K562 (cell line): ENCODE measurements around the gene QKI. TPM values are rescaled to one million over a fixed set of nuclear protein-coding genes. Genes with fewer than 3 reads are reported as not detected.

Source experiments
- ATAC-seq: fragments of 200-7000 bp; cut with Tn5 transposase; 3 replicates; pipeline ENCODE4 v1.9.1; 2020; ENCODE audit warnings: moderate library complexity
- BruUV-seq: library from RNA; stranded (reverse); fragments of 400-500 nt; replicated peaks from 2 replicates; lab custom pipeline; 2021; lab: Mats Ljungman, UMichigan
- CTCF ChIA-PET: fragments of 300-600 bp; formaldehyde crosslinking; extraction: SDS; loops from one replicate; lab custom pipeline; 2021; ENCODE audit warnings: low intra/inter-chr PET ratio; lab: Yijun Ruan, JAX
- POLR2A ChIA-PET: fragments of 300-600, 350-650 bp; sonication (Branson Sonifier 250); formaldehyde crosslinking; extraction: SDS; loops from one replicate; lab custom pipeline; 2021; ENCODE audit warnings: antibody characterized with exemption, inconsistent platforms; lab: Yijun Ruan, JAX
- DNase-seq, 4 experiments: peaks; one replicate each; pipeline versions ENCODE4 v3.0.0 to v3.0.0-alpha.2; 2011 to 2018; ENCODE audit warnings: low spot score in 3 of 4, mixed read lengths in 3 of 4; ENCODE audit errors: extremely low read depth in 1 of 4
- FAIRE-seq: peaks from 2 replicates; lab custom pipeline; 2011; peaks lifted over from hg19 to GRCh38; lab: Jason Lieb, UNC
- H2AFZ ChIP-seq: 2 replicates; pipeline ENCODE4 v1.6.0; 2011; ENCODE audit warnings: low read depth, low read length, control low read depth, inconsistent platforms
- H3K27ac ChIP-seq: fragments of 200-600 bp; 3 replicates; pipeline ENCODE4 v1.8.0; 2011; ENCODE audit warnings: low read depth, mild to moderate bottlenecking, control low read depth, inconsistent platforms, low read length, moderate library complexity, mixed read lengths; ENCODE audit errors: extremely low read depth
- H3K27me3 ChIP-seq, 2 experiments: fragments of 300-600 bp in 1 of 2; 2 replicates in 1 of 2; 3 replicates in 1 of 2; pipeline versions ENCODE4 v1.6.0 to v1.8.0; 2011; ENCODE audit warnings: inconsistent platforms in 2 of 2, low read length in 2 of 2, mild to moderate bottlenecking in 1 of 2, mixed read lengths in 1 of 2, moderate library complexity in 1 of 2; ENCODE audit not compliant: control insufficient read depth in 2 of 2, insufficient read depth in 2 of 2
- H3K36me3 ChIP-seq: fragments of 300-600 bp; 3 replicates; pipeline ENCODE4 v1.8.0; 2011; ENCODE audit warnings: mild to moderate bottlenecking, low read length, inconsistent platforms; ENCODE audit not compliant: control insufficient read depth, insufficient read depth
- H3K4me1 ChIP-seq, 2 experiments: fragments of 200-600 bp in 1 of 2; replicated peaks in 1 of 2; 2 replicates in 1 of 2; 3 replicates in 1 of 2; pipeline versions ENCODE4 v1.5.1 to v1.8.0; 2011; ENCODE audit warnings: inconsistent platforms in 2 of 2, low read length in 2 of 2, mild to moderate bottlenecking in 1 of 2, mixed read lengths in 1 of 2, moderate library complexity in 1 of 2; ENCODE audit not compliant: control insufficient read depth in 2 of 2, insufficient read depth in 2 of 2
- H3K4me2 ChIP-seq: 2 replicates; pipeline ENCODE4 v1.6.1; 2011; ENCODE audit warnings: low read length, control low read depth, inconsistent platforms, mixed read lengths; ENCODE audit not compliant: insufficient read depth
- H3K4me3 ChIP-seq: fragments of 200-600 bp; sonication (generic), shearing (Covaris generic); 2 replicates; pipeline ENCODE4 v1.5.1; 2016; ENCODE audit warnings: control low read depth, inconsistent platforms
- H3K79me2 ChIP-seq: fragments of 200-600 bp; 3 replicates; pipeline ENCODE4 v1.8.0; 2011; ENCODE audit warnings: low read length, inconsistent platforms; ENCODE audit not compliant: control insufficient read depth, insufficient read depth
- H3K9ac ChIP-seq, 2 experiments: 2 replicates each; pipeline versions ENCODE4 v1.6.0 to v1.6.1; 2011; ENCODE audit warnings: low read depth in 2 of 2, low read length in 2 of 2, control low read depth in 1 of 2, inconsistent platforms in 1 of 2, mild to moderate bottlenecking in 1 of 2, mixed read lengths in 1 of 2; ENCODE audit not compliant: insufficient read depth in 1 of 2
- H3K9me1 ChIP-seq: one replicate; pipeline ENCODE4 v1.6.0; 2011; ENCODE audit warnings: inconsistent platforms, mild to moderate bottlenecking, low read length, moderate library complexity; ENCODE audit not compliant: control insufficient read depth, insufficient read depth
- H3K9me3 ChIP-seq: replicated peaks from 2 replicates; pipeline ENCODE4 v1.5.1; 2011; ENCODE audit warnings: low read depth, low read length, inconsistent platforms; ENCODE audit not compliant: control insufficient read depth, insufficient read depth
- H4K20me1 ChIP-seq: replicated peaks from 2 replicates; pipeline ENCODE4 v1.6.1; 2011; ENCODE audit warnings: low read length, inconsistent platforms, mixed read lengths; ENCODE audit not compliant: control insufficient read depth, insufficient read depth
- KLF10 ChIP-seq: fragments of 250-450 bp; sonication (Bioruptor Pico); IDR thresholded peaks from 2 replicates; pipeline ENCODE4 v1.6.1; 2021; ENCODE audit warnings: matching md5 sums
- L3MBTL2 ChIP-seq: fragments of 450-650 bp; IDR thresholded peaks from 2 replicates; pipeline ENCODE4 v1.6.1; 2016; ENCODE audit warnings: mild to moderate bottlenecking, moderate library complexity
- TAF7 ChIP-seq: fragments of 450-650 bp; IDR thresholded peaks from 2 replicates; pipeline ENCODE4 v1.6.1; 2016; ENCODE audit warnings: missing genetic modification characterization, missing compliant biosample characterization
- WGBS: fragments of 100-300 bp; shearing (Covaris generic); methylation state at CpG from one replicate; pipeline ENCODE4 v1.1.6; 2016; ENCODE audit warnings: low coverage, mixed read lengths; ENCODE audit not compliant: insufficient coverage; ENCODE audit errors: missing lambda C conversion rate; 5-methylcytosine and 5-hydroxymethylcytosine counted together
- in situ Hi-C: fragments of 300-500 bp; cut with MboI; formaldehyde crosslinking; loops from 4 replicates; pipeline ENCODE4 v1.15.0; 2018; ENCODE audit warnings: inconsistent platforms, mixed read lengths
- intact Hi-C: fragments of 100-400 bp; cut with micrococcal nuclease; formaldehyde crosslinking; loops from 2 replicates; pipeline ENCODE4 v1.14.2; 2022
- polyA plus RNA-seq, 8 experiments: library from polyadenylated mRNA; depleted of rRNA in 4 of 8; stranded (reverse) in 5 of 8; unstranded in 3 of 8; fragments of >200 nt; fragmentation: Nextera tagmentation in 2 of 8; fragmentation: Illumina TruSeq in 1 of 8; extraction: Ambion mirVana in 2 of 8; extraction: Trizol in 1 of 8; gene quantifications; 2 replicates each; pipeline versions ENCODE4 v1.2.1 to v1.2.3, GENCODE V29; 2011 to 2014; ENCODE audit warnings: inconsistent platforms in 1 of 8, missing spikeins in 1 of 8
- total RNA-seq, 7 experiments: library from RNA; depleted of rRNA in 6 of 7; stranded (reverse); fragments of >200 nt in 6 of 7; fragmentation: Illumina TruSeq in 2 of 7; extraction: Trizol in 2 of 7; gene quantifications; 2 replicates each; pipeline versions ENCODE4 v1.2.1 to v1.2.3, GENCODE V29; 2011 to 2021; ENCODE audit warnings: low replicate concordance in 1 of 7
- TF ChIP-seq, protein P1 (sequence below), 2 experiments: IDR thresholded peaks in 1 of 2; conservative IDR thresholded peaks in 1 of 2; 2 replicates each; pipeline ENCODE4 v1.6.1; 2016; ENCODE audit warnings: low read depth in 2 of 2, mild to moderate bottlenecking in 1 of 2, missing compliant biosample characterization in 1 of 2, missing genetic modification characterization in 1 of 2, moderate library complexity in 1 of 2

Gene QKI
- total and polyA plus RNA-seq, 9 of the 15 experiments (the other 6 are each of a cell fraction or from before 2014, with no cell fraction given), result 20.4 to 215 (median 123) TPM

- in situ Hi-C loops, result no loop called here
- H3K4me2 ChIP-seq, result no peak overlapping the region
- no peak overlapping the region for H2AFZ ChIP-seq
- POLR2A ChIA-PET, result interaction anchor here (1.0 to 1.9 kb wide), 2 partner anchors 11 to 14 kb away, joined by 5 read pairs; no protein-coding TSS in a partner anchor
- H3K9me1 ChIP-seq, result no peaks in the 10 kb centered on the region
- H3K79me2 ChIP-seq, result peaks cover 71% of the 10 kb centered on the region
- no peaks in the 10 kb centered on the region for H3K4me1 ChIP-seq
- H3K27me3 ChIP-seq, result no peaks in the 10 kb centered on the region
- BruUV-seq, result no TSS peak
- peaks cover 11% of the 10 kb centered on the region; the same call in 2 of the 3 replicates for H3K36me3 ChIP-seq
- no peaks in the 10 kb centered on the region for H4K20me1 ChIP-seq
- CTCF ChIA-PET, result no interaction called here
- 92% methylated on average over 2 of the region's 2 CpGs for WGBS
- no peak for DNase-seq
- H3K4me3 ChIP-seq, result no peak overlapping the region
- H3K27ac ChIP-seq, result no peak overlapping the region
- no peak overlapping the region for H3K9ac ChIP-seq
- no peak for ATAC-seq
- intact Hi-C loops, result no loop called here
- no peaks in the 10 kb centered on the region for H3K9me3 ChIP-seq
- no peak for TF ChIP-seq KLF10 (CRISPR knock-in tag)
- no peak for TF ChIP-seq TAF7 (tag)
- no peak for TF ChIP-seq L3MBTL2
- TF ChIP-seq, protein P1, sequence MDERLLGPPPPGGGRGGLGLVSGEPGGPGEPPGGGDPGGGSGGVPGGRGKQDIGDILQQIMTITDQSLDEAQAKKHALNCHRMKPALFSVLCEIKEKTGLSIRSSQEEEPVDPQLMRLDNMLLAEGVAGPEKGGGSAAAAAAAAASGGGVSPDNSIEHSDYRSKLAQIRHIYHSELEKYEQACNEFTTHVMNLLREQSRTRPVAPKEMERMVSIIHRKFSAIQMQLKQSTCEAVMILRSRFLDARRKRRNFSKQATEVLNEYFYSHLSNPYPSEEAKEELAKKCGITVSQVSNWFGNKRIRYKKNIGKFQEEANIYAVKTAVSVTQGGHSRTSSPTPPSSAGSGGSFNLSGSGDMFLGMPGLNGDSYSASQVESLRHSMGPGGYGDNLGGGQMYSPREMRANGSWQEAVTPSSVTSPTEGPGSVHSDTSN (CRISPR knock-in tag; IDR thresholded peaks at IDR 0.05; ENCODE audit: low read depth), result no peak
- TF ChIP-seq, protein P1 (tag; conservative IDR thresholded peaks at IDR 0.05; ENCODE audit: low read depth), result no peak
- no peak for FAIRE-seq
Observed at GRCh38 chr6:163543321-163543720, 128.8 kb downstream of the QKI start.
